ENCODE measurements around the gene TMEFF1. TPM values are rescaled to one million over a fixed set of nuclear protein-coding genes. Genes with fewer than 3 reads are reported as not detected.

TMEFF1 gene
- total and polyA plus RNA-seq, 7 donors, result 0.16 to 6.1 (median 0.68) TPM; not detected in 4

DNA sequence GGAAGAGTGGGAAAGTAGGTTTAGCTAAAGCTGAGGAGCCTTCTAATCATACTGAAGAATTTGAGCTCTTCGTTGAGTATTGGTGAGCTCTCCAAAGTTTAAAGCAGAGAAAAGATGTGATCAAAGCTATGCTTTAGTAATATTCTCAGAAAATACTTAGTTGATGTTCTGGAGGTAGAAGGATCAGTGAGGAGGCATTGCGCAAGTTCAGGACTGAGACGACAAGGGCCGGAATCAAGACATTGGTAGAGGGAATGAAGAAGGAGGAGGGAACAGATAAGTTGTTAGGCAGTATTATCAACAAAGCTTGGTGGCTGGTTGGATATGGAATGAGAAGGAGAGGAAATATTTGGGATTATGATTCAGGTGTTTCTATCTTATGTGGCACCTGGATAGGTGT lies 112.0 kb downstream of the TMEFF1 start:
- Histone ChIP-seq H3K36me3 (peaks cover 0 to 7% (median 2%) of the 10 kb centered on the region in 4 donors), H3K27ac (no peak overlapping the region), H3K27me3 (no peaks in the 10 kb centered on the region), H3K4me3 (no peak overlapping the region), H3K9me3 (no peaks in the 10 kb centered on the region), H3K4me1 (no peaks in the 10 kb centered on the region)
- TF ChIP-seq CTCF (IDR thresholded peaks at IDR 0.05) (no peak), POLR2AphosphoS5 (IDR thresholded peaks at IDR 0.05) (no peak)
- intact Hi-C loops (cut with DNase I), result no loop called here
- WGBS, 2 donors, result 93 to 94% methylated on average over 4 of the region's 4 CpGs
- DNase-seq, result no peak

- intact Hi-C loops (cut with DNase I), result no loop called here
- peaks cover 0 to 7% (median 2%) of the 10 kb centered on the region in 4 donors for H3K36me3 ChIP-seq
- no peaks in the 10 kb centered on the region for H3K9me3 ChIP-seq
- whole genome bisulfite sequencing, 2 donors, result 87 to 89% methylated on average over 7 of the region's 7 CpGs
- no peak for TF ChIP-seq POLR2A (IDR thresholded peaks at IDR 0.05)
- H3K27ac ChIP-seq, result no peak overlapping the region
- DNase-seq, result no peak
- no peak overlapping the region for H3K4me3 ChIP-seq
- H3K27me3 ChIP-seq, result no peaks in the 10 kb centered on the region
- H3K4me1 ChIP-seq, result no peaks in the 10 kb centered on the region
These were observed 113.1 kb downstream of the TMEFF1 start for GRCh38 chr9:100586093-100586492.

- H3K9me3 ChIP-seq, result no peaks in the 10 kb centered on the region
- intact Hi-C loops (cut with DNase I), result no loop called here
These were observed 114.4 kb downstream of the TMEFF1 start for GRCh38 chr9:100587375-100587774.

GRCh38 chr9:100589582-100589981 lies 116.6 kb downstream of the TMEFF1 start:
- TF ChIP-seq POLR2A (IDR thresholded peaks at IDR 0.05) (no peak), CTCF (IDR thresholded peaks at IDR 0.05) (no peak), EP300 (IDR thresholded peaks at IDR 0.05) (no peak)
- intact Hi-C loops (cut with DNase I), result no loop called here
- WGBS, 2 donors, result 88 to 90% methylated on average over 5 of the region's 5 CpGs
- no peak for DNase-seq
- Histone ChIP-seq H3K4me3 (no peak overlapping the region), H3K36me3 (peaks cover 0 to 7% (median 2%) of the 10 kb centered on the region in 4 donors), H3K9me3 (no peaks in the 10 kb centered on the region), H3K27me3 (no peaks in the 10 kb centered on the region), H3K27ac (no peak overlapping the region), H3K4me1 (no peaks in the 10 kb centered on the region)

More at GRCh38 chr9:100587375-100587774, 114.4 kb downstream of the TMEFF1 start:
- no peak for DNase-seq
- TF ChIP-seq CTCF (IDR thresholded peaks at IDR 0.05) (no peak), EP300 (IDR thresholded peaks at IDR 0.05) (no peak), POLR2A (IDR thresholded peaks at IDR 0.05) (no peak), POLR2AphosphoS5 (IDR thresholded peaks at IDR 0.05) (no peak)
- no peak overlapping the region for H3K4me3 ChIP-seq
- no peaks in the 10 kb centered on the region for H3K4me1 ChIP-seq
- 29 to 73% methylated on average over 9 of the region's 9 CpGs for WGBS, 2 donors
- H3K27me3 ChIP-seq, result no peaks in the 10 kb centered on the region
- no peak overlapping the region for H3K27ac ChIP-seq
- H3K36me3 ChIP-seq, result peaks cover 0 to 7% (median 2%) of the 10 kb centered on the region in 4 donors

DNA sequence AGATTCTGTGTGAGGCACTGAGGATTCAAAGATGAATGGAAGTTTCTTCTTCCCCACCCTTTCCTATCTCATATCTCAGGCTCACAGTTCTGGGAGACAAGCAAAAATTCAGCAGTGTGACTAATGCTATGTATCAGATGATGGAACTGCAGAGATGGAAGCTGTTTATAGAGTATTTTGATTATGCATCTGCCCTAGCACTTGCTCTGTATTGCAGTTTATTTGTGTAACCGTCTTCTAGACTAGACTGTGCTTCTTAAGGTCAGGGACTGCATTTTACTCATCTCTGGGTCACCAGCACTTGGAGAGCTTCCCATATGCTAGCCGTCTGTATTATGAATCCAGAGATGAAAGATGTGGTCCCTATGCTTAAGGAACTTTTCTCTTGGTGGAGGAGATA lies 117.5 kb downstream of the TMEFF1 start:
- TF ChIP-seq POLR2AphosphoS5 (IDR thresholded peaks at IDR 0.05) (no peak), CTCF (IDR thresholded peaks at IDR 0.05) (no peak)
- intact Hi-C loops (cut with DNase I), result loop anchor here (10.0 kb wide), 1 partner anchor 236 kb away; the partner anchor contains the start of gene TEX10
- no peaks in the 10 kb centered on the region for H3K27me3 ChIP-seq
- no peaks in the 10 kb centered on the region for H3K4me1 ChIP-seq
- no peak overlapping the region for H3K4me3 ChIP-seq
- WGBS, 2 donors, result 71 to 76% methylated on average over 2 of the region's 2 CpGs
- H3K9me3 ChIP-seq, result no peaks in the 10 kb centered on the region
- DNase-seq, result no peak
- H3K36me3 ChIP-seq, result peaks cover 0 to 7% (median 2%) of the 10 kb centered on the region in 4 donors
- no peak overlapping the region for H3K27ac ChIP-seq

Data from sigmoid colon (tissue), 7 donors.